GM19395 (cell line): Measurements from ENCODE around the gene C20orf96.
"Not testable (repeated sequence)": the region's sequence is repeated elsewhere in the genome, so short reads cannot be mapped to it uniquely, and the experiment has no call there.

ENCODE experiments used
- ATAC-seq: cut with Tn5 transposase; IDR thresholded peaks from one replicate; pipeline ENCODE4 v1.9.1; 2021; ENCODE audit warnings: mild to moderate bottlenecking, moderate library complexity; ENCODE audit not compliant: unreplicated experiment

The C20orf96 gene

DNA sequence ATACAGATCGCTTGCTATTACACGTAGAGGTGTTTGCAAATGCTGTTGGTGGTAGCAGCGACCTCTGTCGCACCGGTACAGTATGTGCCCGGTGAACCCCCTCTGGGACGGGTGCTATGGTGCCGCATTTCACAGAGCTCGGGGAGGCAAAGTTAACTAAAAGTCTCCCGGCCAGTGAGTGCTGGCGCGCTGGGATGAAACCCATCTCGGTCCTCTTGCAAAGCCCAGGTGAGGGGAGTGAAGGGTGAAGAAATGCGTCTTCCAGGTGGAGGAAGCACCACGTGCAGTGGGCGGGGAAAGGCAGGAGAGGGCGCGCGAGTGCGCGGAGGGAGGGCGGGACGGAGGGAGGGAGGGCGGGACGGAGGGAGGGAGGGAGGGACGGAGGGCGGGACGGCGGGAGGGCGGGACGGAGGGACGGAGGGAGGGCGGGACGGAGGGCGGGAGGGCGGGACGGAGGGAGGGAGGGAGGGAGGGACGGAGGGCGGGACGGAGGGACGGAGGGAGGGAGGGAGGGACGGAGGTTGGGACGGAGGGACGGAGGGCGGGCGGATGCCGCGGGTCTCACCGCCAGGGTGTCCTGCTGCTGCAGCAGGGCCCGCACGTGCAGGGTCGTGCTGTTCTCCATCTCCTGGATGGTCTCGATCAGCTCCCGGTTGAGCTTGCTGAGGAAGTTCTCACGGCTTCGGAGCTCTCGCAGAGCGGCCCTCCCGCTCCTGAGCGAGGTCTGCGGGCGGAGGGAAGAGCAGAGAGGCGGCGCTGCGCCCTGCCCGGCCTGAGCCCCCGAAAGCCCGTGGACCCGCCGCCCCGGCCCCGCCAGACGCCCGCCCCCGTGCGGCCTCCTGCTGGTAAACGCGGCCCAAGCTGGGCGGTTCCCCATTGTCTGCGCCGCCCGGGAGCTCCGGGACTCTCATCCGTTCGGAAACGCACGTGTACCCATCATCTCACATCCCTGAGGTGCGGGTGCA, 11.7 kb downstream of the C20orf96 start:
- no peak for ATAC-seq

DNA sequence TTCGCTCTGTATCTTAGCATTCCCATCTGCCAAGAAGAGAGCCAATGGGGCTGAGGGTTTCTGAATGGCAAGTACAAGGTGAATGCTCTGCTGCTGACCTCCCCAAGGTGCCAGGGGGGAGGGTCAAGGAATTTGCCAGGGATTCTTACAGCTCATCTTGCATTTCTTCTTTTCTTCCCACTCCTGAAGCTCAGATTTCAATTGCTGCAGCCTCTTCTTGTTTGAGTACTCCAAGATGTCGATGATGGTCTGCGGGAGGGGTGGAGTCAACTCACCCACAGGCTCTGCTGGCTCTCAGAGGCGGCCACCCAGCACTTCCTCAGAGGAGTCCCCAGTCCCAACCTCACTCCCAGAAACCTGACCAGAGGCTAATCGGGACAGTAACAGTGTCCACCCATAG, 12.4 kb downstream of the C20orf96 start:
- ATAC-seq: no peak

DNA sequence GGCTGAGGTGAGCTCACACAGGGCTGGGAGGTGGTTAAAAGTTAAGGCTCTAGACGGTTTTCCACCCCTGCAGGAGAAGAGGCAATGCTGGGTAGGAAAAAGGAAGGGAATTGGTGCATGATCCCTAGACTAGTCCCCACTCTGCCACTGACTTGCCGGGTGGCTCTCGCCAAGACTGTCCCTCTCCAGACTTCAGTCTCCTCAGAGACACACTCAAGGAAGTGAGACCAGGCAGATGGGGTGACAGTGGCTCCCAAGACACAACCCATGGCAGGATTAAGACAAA, 13.1 kb downstream of the C20orf96 start:
- ATAC-seq: no peak

DNA sequence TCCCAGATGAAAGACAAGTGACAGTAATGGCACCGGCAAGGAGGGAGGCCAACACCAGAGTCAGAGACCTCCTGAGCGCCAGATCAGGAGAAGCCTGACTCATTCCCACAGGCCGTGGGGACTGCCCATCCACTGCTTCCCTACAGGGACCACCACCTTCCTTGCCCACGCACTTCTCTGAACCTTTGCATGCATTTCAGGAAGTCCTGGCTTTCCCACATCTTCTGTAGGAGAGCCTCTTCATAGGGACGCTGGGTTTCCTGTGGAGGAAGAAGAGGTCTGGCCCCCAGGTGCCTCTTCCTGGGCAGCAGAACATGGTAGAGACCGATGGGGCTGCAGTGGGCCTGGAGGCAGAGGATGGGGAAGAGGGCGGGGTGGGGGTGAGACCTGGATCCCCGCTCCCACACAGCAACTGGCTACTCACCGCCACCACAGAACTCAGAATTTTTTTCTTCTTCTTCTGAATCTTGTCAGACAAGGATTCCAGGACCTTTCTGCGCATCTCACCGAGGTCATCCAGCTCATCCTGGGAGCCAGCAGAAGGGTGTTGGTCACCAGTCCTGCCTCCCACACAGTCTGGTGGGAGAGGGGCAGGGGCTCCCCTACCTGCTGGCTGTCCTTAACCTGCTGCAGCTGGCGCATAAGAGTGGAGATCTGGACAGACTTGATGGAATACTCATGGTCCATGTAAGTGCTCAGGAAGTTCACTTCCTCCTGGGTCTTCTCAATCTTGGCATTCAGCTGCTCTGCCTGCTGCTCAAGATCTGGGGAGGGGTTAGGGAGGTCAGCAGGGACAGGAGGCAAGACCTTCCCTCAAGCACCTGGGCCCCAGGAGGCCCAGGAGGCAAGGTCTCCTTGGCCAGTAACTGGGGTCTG, 13.7 kb downstream of the C20orf96 start:
- ATAC-seq: no peak

DNA sequence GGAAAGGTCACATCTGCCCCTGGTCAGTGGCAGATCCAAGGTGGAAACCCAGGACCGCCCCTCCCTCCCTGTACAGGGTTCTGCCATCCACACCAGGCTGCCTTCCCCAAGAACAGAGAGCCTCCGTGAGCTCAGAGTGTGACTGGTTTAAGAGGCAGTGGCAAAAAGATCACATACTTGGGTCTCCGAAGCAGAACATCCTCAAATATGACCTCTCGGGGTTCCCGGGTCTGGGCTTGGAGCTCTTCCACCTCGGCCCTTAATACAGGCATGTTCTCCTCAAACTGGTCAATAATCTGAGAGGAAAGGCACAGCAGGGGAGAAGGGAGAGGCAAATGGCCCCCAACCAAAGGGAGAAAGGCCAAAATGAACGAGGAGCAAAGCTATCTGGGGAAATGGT, 14.8 kb downstream of the C20orf96 start:
- ATAC-seq: no peak

DNA sequence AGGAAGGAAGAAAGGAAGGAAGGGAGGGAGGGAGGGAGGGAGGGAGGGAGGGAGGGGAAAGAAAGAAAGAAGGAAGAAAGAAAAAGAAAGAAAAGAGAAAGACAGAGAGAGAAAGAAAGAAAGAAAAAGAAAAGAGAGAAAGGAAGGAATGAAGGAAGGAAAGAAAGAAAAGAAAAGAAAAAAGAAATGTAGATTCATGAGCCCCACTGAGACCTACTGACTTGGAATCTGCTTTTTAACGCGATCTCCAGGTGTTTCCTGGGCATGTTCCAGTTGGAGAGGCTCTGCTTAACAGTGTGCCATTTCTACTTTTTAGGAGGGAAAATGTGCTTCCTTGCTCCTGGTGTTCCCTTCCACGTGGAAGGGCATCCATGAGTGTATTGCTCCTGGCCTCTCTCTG, 16.7 kb downstream of the C20orf96 start:
- no peak for ATAC-seq

DNA sequence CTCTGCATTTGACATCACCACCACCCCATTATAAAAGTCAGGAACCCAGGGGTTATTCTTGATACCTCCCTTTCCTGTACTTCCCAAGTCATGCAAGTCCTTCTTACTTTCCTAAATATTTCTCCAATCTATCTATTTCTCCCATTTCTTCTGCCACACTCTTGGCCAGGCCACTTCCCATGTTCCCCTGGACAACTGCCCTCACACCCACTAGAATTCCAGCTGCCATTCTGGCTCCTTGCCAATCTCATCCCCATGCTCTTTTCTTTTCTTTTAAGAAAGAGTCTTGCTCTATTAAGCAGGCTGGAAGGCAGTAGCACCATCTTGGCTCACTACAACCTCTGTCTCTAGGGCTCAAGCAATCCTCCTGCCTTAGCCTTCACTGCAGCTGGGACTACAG, 17.8 kb downstream of the C20orf96 start:
- no peak for ATAC-seq

- ATAC-seq: no peak
Measured at GRCh38 chr20:271528-271927, 19.0 kb downstream of the C20orf96 start.

DNA sequence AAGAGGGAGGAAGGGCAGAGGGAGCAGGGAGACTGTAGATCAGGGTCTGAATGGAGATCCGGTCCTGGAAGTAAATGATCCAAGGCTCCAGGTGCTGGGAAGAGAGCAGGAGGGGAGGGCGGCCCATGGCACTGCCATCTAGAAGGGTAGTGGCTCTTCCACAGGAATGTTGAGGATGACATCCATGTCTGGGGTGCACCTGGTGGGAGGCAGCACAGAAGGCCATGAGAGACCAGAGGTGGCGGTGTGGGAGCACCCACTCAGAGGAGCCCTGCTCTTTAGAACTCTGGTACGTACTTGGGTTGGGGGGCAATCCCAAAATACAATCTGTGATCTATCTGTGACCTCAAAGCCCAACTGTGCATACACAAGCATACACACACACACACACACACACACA, 19.5 kb downstream of the C20orf96 start:
- no peak for ATAC-seq

GRCh38 chr20:270517-270916, 20.0 kb downstream of the C20orf96 start:
- no peak for ATAC-seq

GRCh38 chr20:266596-267562, 23.7 kb downstream of the C20orf96 start:
- ATAC-seq: peak; percentile 95

- no peak for ATAC-seq
Measured at GRCh38 chr20:263701-264100, 26.8 kb downstream of the C20orf96 start.

- ATAC-seq: no peak
Measured at GRCh38 chr20:259981-260380, 30.6 kb downstream of the C20orf96 start.

DNA sequence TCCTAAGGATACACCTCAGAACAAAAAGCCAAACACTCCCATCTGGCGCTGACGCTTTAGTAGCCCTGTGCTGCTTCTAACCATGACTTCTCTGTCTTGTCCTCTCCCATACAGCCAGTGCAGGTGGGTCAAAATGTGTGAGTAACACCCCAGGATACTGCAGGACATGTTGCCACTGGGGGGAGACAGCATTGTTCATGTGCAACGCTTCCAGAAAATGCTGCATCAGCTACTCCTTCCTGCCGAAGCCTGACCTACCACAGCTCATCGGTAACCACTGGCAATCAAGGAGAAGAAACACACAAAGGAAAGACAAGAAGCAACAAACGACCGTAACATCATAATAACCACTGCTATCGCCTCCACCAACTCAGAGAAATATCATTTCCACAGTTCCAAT, 31.6 kb downstream of the C20orf96 start:
- ATAC-seq: no peak

- no peak for ATAC-seq
Measured at GRCh38 chr20:258269-258858, 32.2 kb downstream of the C20orf96 start.

DNA sequence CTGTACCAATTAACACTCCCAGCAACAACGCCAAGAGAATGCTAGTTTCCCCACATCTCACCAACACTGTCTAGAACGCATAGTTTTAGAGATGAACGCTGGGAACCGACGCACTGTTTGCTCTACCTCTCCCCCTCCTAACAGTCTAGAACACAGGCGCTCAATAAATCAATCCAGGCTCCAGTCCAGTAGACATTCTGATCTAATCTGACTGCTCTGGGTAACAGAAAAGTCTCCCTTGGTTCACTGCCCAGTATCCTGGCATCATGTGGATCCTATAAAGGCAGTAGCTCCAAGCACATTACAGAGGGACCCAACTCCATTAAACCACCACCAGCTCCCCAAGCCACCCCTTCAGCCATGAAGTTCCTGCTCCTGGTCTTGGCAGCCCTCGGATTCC, 33.1 kb downstream of the C20orf96 start, which contains the start of gene DEFB132:
Gene DEFB132, plus strand, starts transcription at position 306 of the 400 bp plus-strand sequence. Its CDS starts 55 bp downstream, at position 361.
- ATAC-seq: no peak

DNA sequence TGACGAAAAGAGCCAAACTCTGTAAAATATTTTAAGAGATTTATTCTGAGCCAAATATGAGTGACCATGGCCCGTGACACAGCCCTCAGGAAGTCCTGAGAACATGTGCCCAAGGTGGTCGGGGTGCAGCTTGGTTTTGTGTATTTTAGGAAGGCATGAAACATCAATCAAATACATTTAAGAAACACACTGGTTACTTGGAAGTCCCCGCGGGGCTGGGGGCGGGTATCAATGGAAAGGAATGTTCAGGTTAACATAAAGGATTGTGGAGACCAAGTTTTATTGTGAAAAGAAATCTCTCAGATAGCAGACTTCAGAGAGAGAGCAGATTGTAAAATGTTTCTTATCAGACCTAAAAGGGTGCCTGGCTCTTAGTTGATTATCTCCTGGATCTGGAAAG, 37.1 kb downstream of the C20orf96 start:
- not testable (repeated sequence) for ATAC-seq

GRCh38 chr20:252801-253200, 37.7 kb downstream of the C20orf96 start:
- ATAC-seq: no peak

- no peak for ATAC-seq
Measured at GRCh38 chr20:251354-251753, 39.2 kb downstream of the C20orf96 start.

- no peak for ATAC-seq
Measured at GRCh38 chr20:242905-243304, 47.6 kb downstream of the C20orf96 start.
